GM21786 (cell line): ENCODE measurements around the gene SLC7A6.

ENCODE experiments used
- ATAC-seq: cut with Tn5 transposase; IDR thresholded peaks from one replicate; pipeline ENCODE4 v1.9.1; 2021; ENCODE audit not compliant: unreplicated experiment

SLC7A6 gene

GRCh38 chr16:68253721-68254120 is 10.6 kb upstream of the SLC7A6 start:
- ATAC-seq, result no peak

GRCh38 chr16:68255712-68256111 is 8.6 kb upstream of the SLC7A6 start:
- ATAC-seq, result no peak

- ATAC-seq, result peak; percentile 61
Observed at GRCh38 chr16:68257251-68257905, 6.9 kb upstream of the SLC7A6 start.

- peak; percentile 38 for ATAC-seq
Observed at GRCh38 chr16:68257906-68258800, 6.2 kb upstream of the SLC7A6 start.

GRCh38 chr16:68259007-68259825 is 5.1 kb upstream of the SLC7A6 start:
- ATAC-seq, result no peak

GRCh38 chr16:68263559-68264127 is 683 bp upstream of the SLC7A6 start:
- ATAC-seq, result no peak

GRCh38 chr16:68265078-68265920 is 973 bp downstream of the SLC7A6 start:
- ATAC-seq, result no peak

GRCh38 chr16:68267612-68268405 is 3.5 kb downstream of the SLC7A6 start:
- ATAC-seq, result no peak

GRCh38 chr16:68269793-68270192 is 5.5 kb downstream of the SLC7A6 start:
- ATAC-seq, result no peak

- no peak for ATAC-seq
Observed at GRCh38 chr16:68270353-68270752, 6.0 kb downstream of the SLC7A6 start.

GRCh38 chr16:68272507-68273209 is 8.3 kb downstream of the SLC7A6 start:
- no peak for ATAC-seq

- no peak for ATAC-seq
Observed at GRCh38 chr16:68273459-68273858, 9.1 kb downstream of the SLC7A6 start.

- no peak for ATAC-seq
Observed at GRCh38 chr16:68273896-68274295, 9.6 kb downstream of the SLC7A6 start.

GRCh38 chr16:68274441-68274840 is 10.1 kb downstream of the SLC7A6 start:
- no peak for ATAC-seq

- peak; percentile 64 for ATAC-seq
Observed at GRCh38 chr16:68275611-68276191, 11.4 kb downstream of the SLC7A6 start.

GRCh38 chr16:68276223-68276622 is 11.9 kb downstream of the SLC7A6 start:
- ATAC-seq, result no peak

- no peak for ATAC-seq
Observed at GRCh38 chr16:68279726-68280558, 15.6 kb downstream of the SLC7A6 start.
